GM19395 (cell line): ENCODE measurements around the gene LAX1.
"Not testable (repeated sequence)": the region's sequence is repeated elsewhere in the genome, so short reads cannot be mapped to it uniquely, and the experiment has no call there.

Experiments used
- ATAC-seq: cut with Tn5 transposase; IDR thresholded peaks from one replicate; pipeline ENCODE4 v1.9.1; 2021; ENCODE audit warnings: mild to moderate bottlenecking, moderate library complexity; ENCODE audit not compliant: unreplicated experiment

The LAX1 gene

DNA sequence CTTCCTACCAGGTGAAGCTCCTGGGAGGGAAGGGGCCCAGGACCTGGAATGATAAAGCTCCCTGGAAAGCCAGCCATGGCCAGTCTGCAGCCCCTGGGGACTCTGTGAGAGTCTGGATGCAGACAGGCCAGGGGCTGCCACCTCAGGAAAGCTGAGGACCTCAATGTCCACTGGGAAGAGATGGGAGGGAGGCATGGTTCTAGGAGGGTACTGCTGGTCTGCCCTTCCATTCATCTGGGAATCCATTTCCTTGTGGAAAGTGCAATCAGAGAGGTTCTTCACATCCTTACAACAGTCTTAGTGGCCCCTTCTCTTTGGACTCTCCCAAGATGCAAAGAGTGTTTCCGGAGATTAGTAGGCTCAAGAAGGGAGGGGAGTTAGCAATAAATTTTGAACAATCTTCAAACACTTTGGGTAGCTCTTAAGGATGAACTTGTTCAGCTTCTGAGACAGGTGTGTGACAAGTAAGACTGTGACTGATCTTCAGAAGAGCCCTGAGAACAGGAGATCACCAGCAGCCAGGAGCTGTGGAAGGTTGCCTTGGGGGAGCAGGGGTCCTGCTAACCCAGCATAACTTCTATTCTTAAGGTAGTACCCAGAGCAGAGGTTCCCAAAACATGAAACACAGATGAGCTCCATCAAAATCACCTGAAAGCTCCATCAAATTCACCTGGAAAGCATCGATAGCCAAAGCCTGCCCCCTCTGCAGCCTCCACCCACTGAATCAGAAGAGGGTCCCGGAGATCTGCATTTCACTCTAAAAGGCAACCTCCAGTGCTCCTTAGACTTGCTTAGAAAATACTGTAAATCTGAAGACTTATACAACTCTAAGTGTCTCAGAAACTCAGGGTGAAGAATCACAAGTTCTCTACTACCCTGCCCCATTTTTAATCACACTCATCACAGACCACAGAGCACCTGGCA is 616 bp upstream of the LAX1 start:
- no peak for ATAC-seq

- no peak for ATAC-seq
Observed at GRCh38 chr1:203768256-203768655, 3.3 kb downstream of the LAX1 start.

GRCh38 chr1:203769505-203770343 is 4.7 kb downstream of the LAX1 start:
- no peak for ATAC-seq

DNA sequence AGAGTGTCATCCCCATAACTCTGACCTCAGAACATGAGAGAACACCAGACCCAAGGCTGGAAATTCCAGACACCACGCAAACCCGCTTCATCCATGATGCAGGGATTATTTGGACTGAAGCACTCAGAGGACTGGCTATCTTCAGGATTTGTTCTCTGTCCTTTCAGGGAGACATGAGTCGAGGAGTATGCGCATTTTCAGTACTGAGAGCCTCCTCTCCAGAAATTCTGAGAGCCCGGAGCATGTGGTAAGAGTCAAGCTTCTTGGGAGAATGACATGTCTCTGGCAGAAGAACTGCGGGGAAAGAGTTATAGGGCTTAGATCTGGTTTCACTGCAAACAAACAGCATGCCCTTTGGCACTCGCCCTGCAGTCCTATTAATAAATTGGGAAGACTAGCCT is 6.9 kb downstream of the LAX1 start:
- ATAC-seq, result no peak

DNA sequence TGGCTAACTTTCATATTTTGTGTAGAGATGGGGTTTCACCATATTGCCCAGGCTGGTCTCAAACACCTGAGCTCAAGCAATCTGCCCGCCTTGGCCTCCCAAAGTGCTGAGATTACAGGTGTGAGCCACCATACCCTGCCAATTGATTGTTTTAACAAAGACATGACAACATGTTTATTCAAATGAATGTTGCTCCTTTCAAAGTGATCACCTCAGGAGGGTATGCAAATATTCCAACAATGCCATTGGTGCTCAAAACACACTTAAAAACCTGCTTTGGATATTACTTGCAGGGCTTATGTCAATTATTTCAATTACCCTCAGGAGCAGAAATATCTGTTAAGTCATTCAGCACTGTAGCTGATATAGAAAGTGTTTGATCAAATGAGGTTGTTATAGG is 7.9 kb downstream of the LAX1 start:
- ATAC-seq, result no peak

GRCh38 chr1:203776636-203777035 is 11.7 kb downstream of the LAX1 start:
- ATAC-seq, result no peak

DNA sequence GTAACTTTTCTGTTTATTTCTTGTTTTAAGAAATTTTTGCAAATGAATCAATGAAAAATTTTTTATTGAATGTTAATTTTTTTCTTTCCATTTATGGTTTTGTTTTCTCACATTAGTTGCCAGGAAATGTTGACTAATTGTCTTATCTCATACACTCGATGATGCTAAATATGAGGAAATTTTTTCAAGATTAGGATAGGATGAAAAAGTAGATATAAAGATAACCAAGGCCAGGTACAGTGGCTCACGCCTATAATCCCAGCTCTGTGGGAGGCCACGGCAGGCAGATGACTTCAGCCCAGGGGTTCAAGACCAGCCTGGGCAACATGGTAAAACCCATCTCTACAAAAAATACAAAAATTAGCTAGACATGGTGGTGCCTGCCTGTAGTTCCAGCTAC is 12.6 kb downstream of the LAX1 start:
- no peak for ATAC-seq

DNA sequence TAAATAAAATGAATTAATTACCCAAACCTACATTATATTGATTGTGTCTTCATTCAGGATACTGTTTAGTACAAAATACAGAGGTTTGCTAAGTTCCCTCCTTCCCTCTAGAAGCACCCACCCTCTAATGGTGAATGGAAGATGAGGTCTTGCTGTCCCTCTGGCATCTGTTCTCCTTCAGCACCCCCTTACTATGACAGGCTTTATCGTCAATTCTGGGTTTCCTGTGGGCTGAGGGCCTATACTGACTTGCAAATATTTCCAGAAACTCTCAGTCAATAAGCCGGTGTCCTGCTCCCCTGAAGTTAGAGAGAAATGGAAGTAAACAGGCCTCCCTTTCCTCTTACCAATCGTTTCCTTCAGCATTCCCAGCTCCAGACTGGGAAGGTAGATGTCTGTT is 13.2 kb downstream of the LAX1 start:
- no peak for ATAC-seq

DNA sequence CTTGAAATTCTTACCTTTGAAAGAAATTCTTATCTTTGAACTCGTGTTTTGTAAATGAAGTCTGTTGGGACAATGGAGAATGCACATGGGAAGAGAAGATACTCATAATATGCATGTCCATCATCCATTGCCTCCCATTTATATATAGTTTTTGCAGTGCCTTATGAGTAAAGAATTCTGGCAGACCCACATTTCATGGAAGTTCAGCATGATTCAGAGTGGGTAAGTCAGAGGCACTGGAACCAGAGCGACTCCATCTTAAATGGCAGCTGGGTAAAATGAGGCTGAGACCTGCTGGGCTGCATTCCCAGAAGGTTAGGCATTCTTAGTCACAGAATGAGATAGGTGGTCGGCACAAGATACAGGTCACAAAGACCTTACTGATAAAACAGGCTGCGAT is 13.8 kb downstream of the LAX1 start:
- ATAC-seq, result no peak

GRCh38 chr1:203781962-203782361 is 17.0 kb downstream of the LAX1 start:
- ATAC-seq, result no peak

- ATAC-seq, result no peak
Observed at GRCh38 chr1:203789966-203790365, 25.0 kb downstream of the LAX1 start.

- ATAC-seq, result no peak
Observed at GRCh38 chr1:203791498-203791897, 26.5 kb downstream of the LAX1 start.

- no peak for ATAC-seq
Observed at GRCh38 chr1:203792486-203792885, 27.5 kb downstream of the LAX1 start.

DNA sequence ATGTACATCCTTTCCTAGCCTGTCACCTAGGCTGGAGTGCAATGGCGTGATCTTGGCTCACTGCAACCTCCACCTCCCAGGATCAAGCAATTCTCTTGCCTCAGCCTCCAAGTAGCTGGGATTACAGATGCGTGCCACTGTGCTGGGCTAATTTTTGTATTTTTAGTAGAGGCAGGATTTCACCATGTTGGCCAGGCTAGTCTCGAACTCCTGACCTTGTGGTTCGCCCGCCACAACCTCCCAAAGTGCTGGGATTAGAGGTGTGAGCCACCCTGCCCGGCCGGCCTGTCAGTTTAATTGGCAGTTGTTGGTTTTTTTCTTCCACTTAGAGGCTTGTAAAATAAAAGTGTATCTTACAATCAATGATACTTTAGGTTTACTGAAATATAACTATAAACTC is 28.6 kb downstream of the LAX1 start:
- not testable (repeated sequence) for ATAC-seq

DNA sequence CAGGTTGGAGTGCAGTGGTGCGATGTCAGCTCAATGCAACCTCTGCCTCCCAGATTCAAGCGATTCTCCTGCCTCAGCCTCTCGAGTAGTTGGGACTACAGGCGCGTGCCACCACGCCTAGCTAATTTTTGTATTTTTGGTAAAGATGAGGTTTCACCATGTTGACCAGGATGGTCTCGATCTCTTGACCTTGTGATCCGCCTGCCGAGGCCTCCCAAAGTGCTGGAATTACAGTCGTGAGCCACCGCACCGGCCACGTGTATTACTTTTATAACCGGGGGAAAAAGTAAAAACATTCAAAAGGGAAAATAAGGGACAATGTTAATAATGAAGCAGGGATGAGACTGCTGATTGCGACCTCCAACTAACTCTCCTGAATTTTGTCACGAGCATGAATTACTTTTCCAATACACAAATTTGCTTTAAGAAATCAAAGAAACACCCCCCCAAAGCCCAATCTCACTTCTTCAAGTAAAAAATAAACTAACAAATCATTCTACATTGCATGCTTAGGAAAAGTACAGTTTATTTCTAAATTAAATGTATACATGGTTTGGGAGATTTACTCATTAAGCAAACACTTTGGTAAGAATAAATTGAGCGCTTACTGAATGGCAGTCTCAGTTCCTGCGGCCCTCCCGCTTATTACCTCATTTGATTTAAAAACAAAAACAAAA is 29.9 kb downstream of the LAX1 start:
- ATAC-seq, result no peak

- ATAC-seq, result peak; percentile 96
Observed at GRCh38 chr1:203795441-203796235, 30.7 kb downstream of the LAX1 start, which contains the start of the genes ZBED6 and ZC3H11A. ZBED6 (plus strand) TSS chr1:203795623; CDS start chr1:203797523, 1,900 bp downstream. ZC3H11A (plus strand) TSS chr1:203795623; CDS start chr1:203817071, 21,448 bp downstream.

DNA sequence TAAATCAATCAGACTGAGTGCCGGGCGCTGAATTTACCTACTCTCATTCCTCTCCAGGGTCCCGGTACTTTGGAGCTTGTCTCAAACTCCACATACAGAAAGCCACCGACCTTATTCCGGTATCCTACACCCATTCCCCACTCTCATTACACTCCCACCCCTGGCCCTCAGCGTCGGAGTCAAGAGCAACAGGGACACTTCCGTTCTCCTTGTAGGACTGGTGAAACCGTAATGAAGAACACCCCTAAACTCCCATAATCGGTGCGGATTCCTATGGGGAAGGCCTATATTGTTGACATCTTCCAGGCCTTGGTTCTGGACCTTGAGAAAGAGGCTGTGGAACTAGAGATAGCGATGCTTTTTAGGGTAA is 31.2 kb downstream of the LAX1 start:
- ATAC-seq, result no peak

GRCh38 chr1:203797216-203797615 is 32.2 kb downstream of the LAX1 start:
- ATAC-seq, result no peak

- ATAC-seq, result no peak
Observed at GRCh38 chr1:203797948-203798655, 33.1 kb downstream of the LAX1 start.

- no peak for ATAC-seq
Observed at GRCh38 chr1:203799157-203799556, 34.2 kb downstream of the LAX1 start.
